ENCODE data around the gene ZDHHC14. TPM values are rescaled to one million over a fixed set of nuclear protein-coding genes. Genes with fewer than 3 reads are reported as not detected.
A peak's percentile ranks its signal among the peaks of the same experiment; 100 is the strongest.

The ZDHHC14 gene
- total RNA-seq, 4 donors from 2014 or later = 7.3 to 14.4 (median 8.1) TPM

DNA sequence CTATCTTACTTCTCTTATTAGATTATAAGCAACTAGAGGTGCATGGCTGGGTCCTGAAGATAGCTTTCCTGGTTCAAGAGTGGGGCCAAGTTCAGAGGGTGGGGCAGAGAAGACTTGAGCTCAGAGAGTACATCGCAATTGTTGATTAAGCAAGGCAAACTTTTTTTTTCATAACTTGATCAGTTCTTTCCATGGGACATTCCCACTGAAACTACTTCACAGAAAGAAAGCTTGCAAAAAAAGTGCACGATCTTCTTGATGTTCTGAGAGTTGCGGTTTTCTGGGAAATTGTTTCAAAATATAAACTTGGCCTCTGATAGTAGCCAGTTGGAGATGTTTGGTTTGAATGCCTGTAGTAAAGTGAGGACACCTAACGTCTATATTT is 100.9 kb downstream of the ZDHHC14 start:
- peak; percentile 48 for ATAC-seq
- WGBS, 2 donors (ENCODE audit: low coverage in 1 of 2) = 48 to 76% methylated on average over 3 to 4 of the region's 4 CpGs
- H3K4me1 ChIP-seq = no peaks in the 10 kb centered on the region

DNA sequence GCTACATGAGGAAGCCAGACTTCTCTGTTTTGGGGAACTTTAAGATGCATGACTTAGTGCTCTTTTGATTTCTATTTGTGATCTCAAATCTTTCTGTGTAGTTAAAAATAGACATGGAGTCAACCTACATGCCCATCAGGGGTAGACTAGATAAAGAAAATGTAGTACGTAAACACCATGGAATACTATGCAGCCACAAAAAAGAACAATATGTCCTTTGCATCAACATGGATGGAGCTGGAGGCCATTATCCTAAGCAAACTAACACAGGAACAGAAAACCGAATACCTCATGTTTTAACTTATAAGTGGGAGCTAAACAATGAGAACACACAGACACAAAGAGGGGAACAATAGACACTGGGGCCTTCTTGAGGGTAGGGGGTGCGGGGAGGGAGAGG is 102.8 kb downstream of the ZDHHC14 start:
- H3K36me3 ChIP-seq = no peaks in the 10 kb centered on the region
- H3K9me3 ChIP-seq = no peaks in the 10 kb centered on the region
- H3K4me1 ChIP-seq = no peaks in the 10 kb centered on the region
- no peak for TF ChIP-seq POLR2AphosphoS5 (IDR thresholded peaks at IDR 0.05)
- TF ChIP-seq POLR2A (IDR thresholded peaks at IDR 0.05) = no peak
- TF ChIP-seq, protein P1, sequence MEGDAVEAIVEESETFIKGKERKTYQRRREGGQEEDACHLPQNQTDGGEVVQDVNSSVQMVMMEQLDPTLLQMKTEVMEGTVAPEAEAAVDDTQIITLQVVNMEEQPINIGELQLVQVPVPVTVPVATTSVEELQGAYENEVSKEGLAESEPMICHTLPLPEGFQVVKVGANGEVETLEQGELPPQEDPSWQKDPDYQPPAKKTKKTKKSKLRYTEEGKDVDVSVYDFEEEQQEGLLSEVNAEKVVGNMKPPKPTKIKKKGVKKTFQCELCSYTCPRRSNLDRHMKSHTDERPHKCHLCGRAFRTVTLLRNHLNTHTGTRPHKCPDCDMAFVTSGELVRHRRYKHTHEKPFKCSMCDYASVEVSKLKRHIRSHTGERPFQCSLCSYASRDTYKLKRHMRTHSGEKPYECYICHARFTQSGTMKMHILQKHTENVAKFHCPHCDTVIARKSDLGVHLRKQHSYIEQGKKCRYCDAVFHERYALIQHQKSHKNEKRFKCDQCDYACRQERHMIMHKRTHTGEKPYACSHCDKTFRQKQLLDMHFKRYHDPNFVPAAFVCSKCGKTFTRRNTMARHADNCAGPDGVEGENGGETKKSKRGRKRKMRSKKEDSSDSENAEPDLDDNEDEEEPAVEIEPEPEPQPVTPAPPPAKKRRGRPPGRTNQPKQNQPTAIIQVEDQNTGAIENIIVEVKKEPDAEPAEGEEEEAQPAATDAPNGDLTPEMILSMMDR (IDR thresholded peaks at IDR 0.05) = no peak
- no peak for TF ChIP-seq EP300 (IDR thresholded peaks at IDR 0.05)
- no peak for ATAC-seq
- no peak overlapping the region for H3K4me3 ChIP-seq
- H3K27ac ChIP-seq = no peak overlapping the region
- H3K27me3 ChIP-seq = no peaks in the 10 kb centered on the region
- WGBS, 2 donors (ENCODE audit: low coverage in 1 of 2) = 100% methylated on average over 2 to 3 of the region's 3 CpGs

More for the DNA sequence above, 100.9 kb downstream of the ZDHHC14 start:
- Histone ChIP-seq H3K9me3 (no peaks in the 10 kb centered on the region), H3K36me3 (no peaks in the 10 kb centered on the region), H3K4me3 (no peak overlapping the region), H3K27me3 (no peaks in the 10 kb centered on the region), H3K27ac (no peak overlapping the region)
- no peak for TF ChIP-seq POLR2AphosphoS5 (IDR thresholded peaks at IDR 0.05)
- TF ChIP-seq, protein P1 (IDR thresholded peaks at IDR 0.05) = no peak
- no peak for TF ChIP-seq EP300 (IDR thresholded peaks at IDR 0.05)
- TF ChIP-seq POLR2A (IDR thresholded peaks at IDR 0.05) = no peak

DNA sequence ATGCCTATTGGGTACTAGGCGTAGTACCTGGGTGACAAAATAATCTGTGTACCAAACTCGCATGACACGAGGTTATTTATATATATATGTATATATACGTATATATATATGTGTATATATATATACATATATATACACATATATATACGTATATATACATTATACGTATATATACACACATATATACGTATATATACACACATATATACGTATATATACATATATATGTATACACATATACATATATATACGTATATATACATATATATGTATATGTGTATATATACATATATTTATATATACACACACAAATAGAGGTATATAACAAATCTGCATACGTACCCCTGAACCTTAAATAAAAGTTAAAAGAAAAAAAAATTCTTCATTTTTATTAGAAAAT is 103.2 kb downstream of the ZDHHC14 start:
- Histone ChIP-seq H3K4me3 (no peak overlapping the region), H3K27me3 (no peaks in the 10 kb centered on the region), H3K4me1 (no peaks in the 10 kb centered on the region), H3K27ac (no peak overlapping the region), H3K36me3 (no peaks in the 10 kb centered on the region), H3K9me3 (no peaks in the 10 kb centered on the region)
- WGBS, 2 donors (ENCODE audit: low coverage in 1 of 2) = 71 to 84% methylated on average over 10 of the region's 10 CpGs
- no peak for ATAC-seq
- TF ChIP-seq POLR2AphosphoS5 (IDR thresholded peaks at IDR 0.05) (no peak), POLR2A (IDR thresholded peaks at IDR 0.05) (no peak), EP300 (IDR thresholded peaks at IDR 0.05) (no peak)
- TF ChIP-seq, protein P1 (IDR thresholded peaks at IDR 0.05) = no peak

DNA sequence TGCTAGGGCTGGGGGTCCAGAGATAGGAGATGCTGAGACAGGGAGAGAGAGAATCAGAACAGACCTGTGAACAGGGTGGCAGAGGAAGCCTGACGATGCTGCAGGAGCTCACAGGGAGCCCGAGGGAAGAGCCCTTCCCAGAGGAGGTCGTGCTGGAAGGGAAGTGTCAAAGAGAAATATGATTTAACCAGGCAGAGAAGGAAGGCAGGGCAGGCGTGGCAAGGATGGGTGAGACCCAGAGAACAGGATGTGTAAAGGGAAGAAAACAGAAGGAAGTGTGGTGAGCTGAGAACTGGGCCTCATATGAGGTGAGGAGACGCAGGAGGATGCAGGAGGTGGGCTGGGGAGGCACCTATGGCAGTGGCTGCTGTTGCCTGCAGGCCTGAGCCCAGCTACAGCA is 105.6 kb downstream of the ZDHHC14 start:
- TF ChIP-seq POLR2A (IDR thresholded peaks at IDR 0.05) (no peak), POLR2AphosphoS5 (IDR thresholded peaks at IDR 0.05) (no peak), EP300 (IDR thresholded peaks at IDR 0.05) (no peak)
- TF ChIP-seq, protein P1 (IDR thresholded peaks at IDR 0.05) = no peak
- Histone ChIP-seq H3K27ac (no peak overlapping the region), H3K4me1 (no peaks in the 10 kb centered on the region), H3K27me3 (no peaks in the 10 kb centered on the region), H3K9me3 (no peaks in the 10 kb centered on the region), H3K4me3 (no peak overlapping the region), H3K36me3 (no peaks in the 10 kb centered on the region)
- no peak for ATAC-seq
- WGBS, 2 donors (ENCODE audit: low coverage in 1 of 2) = 70 to 80% methylated on average over 1 to 5 of the region's 5 CpGs

DNA sequence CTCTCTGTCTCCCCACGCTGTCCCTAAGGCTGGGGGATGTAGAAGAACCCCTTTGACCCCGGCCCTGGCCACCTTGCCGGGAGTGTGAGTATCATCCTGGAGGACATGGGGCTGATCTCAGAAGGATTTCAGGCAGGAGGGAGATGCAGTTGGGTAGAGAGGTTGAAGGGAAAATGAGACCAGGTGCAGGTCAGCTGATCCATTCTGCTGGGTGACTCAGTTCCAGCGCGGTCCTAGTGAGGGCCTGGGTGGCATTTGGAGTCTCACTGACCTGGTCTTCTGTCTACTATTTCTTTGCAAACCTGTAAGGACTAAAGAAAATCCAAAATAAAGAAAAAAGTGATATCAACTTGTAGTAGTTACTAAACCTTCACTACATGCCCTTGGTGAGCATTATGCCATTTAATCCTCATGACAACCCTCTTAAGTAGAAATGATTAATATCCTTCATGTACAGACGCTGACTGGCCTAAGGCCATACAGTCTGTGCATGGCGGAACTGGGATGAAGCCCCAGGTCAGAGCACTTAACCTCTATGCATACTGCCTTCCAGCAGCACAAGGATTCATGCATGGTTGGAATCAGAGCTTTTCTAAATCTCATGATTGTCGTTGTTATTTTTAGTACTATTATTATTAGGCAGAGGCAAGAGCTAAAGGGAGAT is 106.3 kb downstream of the ZDHHC14 start:
- Histone ChIP-seq H3K9me3 (no peaks in the 10 kb centered on the region), H3K27me3 (no peaks in the 10 kb centered on the region), H3K27ac (no peak overlapping the region), H3K4me1 (no peaks in the 10 kb centered on the region), H3K36me3 (no peaks in the 10 kb centered on the region), H3K4me3 (no peak overlapping the region)
- TF ChIP-seq, protein P1 (IDR thresholded peaks at IDR 0.05) = no peak
- TF ChIP-seq POLR2A (IDR thresholded peaks at IDR 0.05) (no peak), POLR2AphosphoS5 (IDR thresholded peaks at IDR 0.05) (no peak), EP300 (IDR thresholded peaks at IDR 0.05) (no peak)
- no peak for ATAC-seq
- WGBS, 2 donors (ENCODE audit: low coverage in 1 of 2) = 81 to 95% methylated on average over 3 to 5 of the region's 8 CpGs
